Measurements from ENCODE around the gene UBXN6. TPM values are rescaled to one million over a fixed set of nuclear protein-coding genes. Genes with fewer than 3 reads are reported as not detected.

UBXN6 gene
- total RNA-seq, 1 experiment from 2014 or later, result 34.1 TPM

DNA sequence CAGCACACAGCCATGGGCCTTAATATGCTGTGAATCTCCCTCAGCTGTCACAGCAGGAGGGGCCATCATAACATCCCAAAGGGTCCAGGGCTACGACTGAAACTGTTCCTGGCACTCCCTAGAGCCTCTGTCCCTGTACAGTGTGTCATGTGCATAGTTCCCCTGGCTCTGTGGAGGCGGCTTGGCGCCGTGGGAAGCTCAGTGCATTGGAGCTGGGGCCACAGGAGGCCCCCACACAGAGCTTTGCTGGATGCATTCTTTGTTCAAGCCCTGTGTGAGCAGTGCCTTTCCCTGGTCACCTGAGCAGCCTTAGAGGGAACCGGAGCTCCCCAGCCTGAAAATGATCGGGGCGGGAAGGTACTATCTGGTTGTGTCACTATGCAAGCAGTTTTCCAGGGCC lies 21.4 kb downstream of the UBXN6 start:
- no peak for DNase-seq
- H3K9me3 Mint-ChIP-seq, result no peaks in the 10 kb centered on the region
- Histone ChIP-seq H3K9ac (ENCODE audit: extremely low read depth, insufficient read length, low read length) (no peak overlapping the region), H4K91ac (ENCODE audit: insufficient read length, low read depth, low read length) (no peak overlapping the region), H3K56ac (ENCODE audit: insufficient read length, low read depth, low read length) (no peak overlapping the region), H3K4ac (ENCODE audit: low read depth, low read length) (no peak overlapping the region), H3K4me2 (ENCODE audit: insufficient read depth, insufficient read length, low read length) (no peak overlapping the region), H3K4me1 (ENCODE audit: insufficient read depth, low read length) (no peaks in the 10 kb centered on the region), H3K79me1 (ENCODE audit: insufficient read depth, low read depth, low read length, poor library complexity, severe bottlenecking) (peaks cover 7% of the 10 kb centered on the region), H4K5ac (ENCODE audit: insufficient read length, low read depth, low read length) (no peak overlapping the region), H3K27ac (ENCODE audit: insufficient read length, low read depth, low read length) (no peak overlapping the region), H3T11ph (ENCODE audit: low read length) (no peak overlapping the region), H2BK20ac (ENCODE audit: low read depth, low read length, poor library complexity, severe bottlenecking) (no peak overlapping the region), H2BK5ac (ENCODE audit: insufficient read length, low read length) (no peak overlapping the region), H3K79me2 (ENCODE audit: insufficient read depth, low read length) (peaks cover 3% of the 10 kb centered on the region; the same call in 1 of the 2 replicates), H2BK12ac (ENCODE audit: insufficient read length, low read depth, low read length) (no peak overlapping the region), H3K27me3 (ENCODE audit: insufficient read depth, low read length) (no peaks in the 10 kb centered on the region), H3K18ac (ENCODE audit: insufficient read length, low read depth, low read length) (no peak overlapping the region), H2BK120ac (ENCODE audit: low read depth, low read length, poor library complexity, severe bottlenecking) (no peak overlapping the region), H2BK15ac (ENCODE audit: low read depth, low read length) (no peak overlapping the region), H3K14ac (ENCODE audit: insufficient read depth, low read length) (no peak overlapping the region), H3K9me3 (ENCODE audit: control insufficient read depth, low read depth, low read length) (no peaks in the 10 kb centered on the region), H4K8ac (replicated peaks; ENCODE audit: insufficient read length, low read depth, low read length) (no peak overlapping the region), H3K23ac (ENCODE audit: insufficient read length, low read depth, low read length) (no peak overlapping the region), H3K23me2 (ENCODE audit: insufficient read length, low read depth, low read length, poor library complexity, severe bottlenecking) (no peaks in the 10 kb centered on the region), H4K20me1 (ENCODE audit: control insufficient read depth, insufficient read depth, insufficient read length) (peaks cover 2% of the 10 kb centered on the region), H2AK5ac (ENCODE audit: insufficient read length, low read length) (no peak overlapping the region), H2AFZ (ENCODE audit: low read length) (no peak overlapping the region)
- no peak overlapping the region for H3K4me3 Mint-ChIP-seq
- no peak overlapping the region for H3K27ac Mint-ChIP-seq
- H3K4me1 Mint-ChIP-seq, result peaks cover 0 to 4% of the 10 kb centered on the region in 2 experiments; a peak in 2 of 4 replicates
- peaks cover 67 to 97% (median 91%) of the 10 kb centered on the region in 3 experiments for H3K36me3 Mint-ChIP-seq (ENCODE audit: insufficient read depth in 1 of 3, low read depth in 3 of 3)
- H3K27me3 Mint-ChIP-seq (ENCODE audit: low read depth), result no peaks in the 10 kb centered on the region
- TF ChIP-seq, protein P1, sequence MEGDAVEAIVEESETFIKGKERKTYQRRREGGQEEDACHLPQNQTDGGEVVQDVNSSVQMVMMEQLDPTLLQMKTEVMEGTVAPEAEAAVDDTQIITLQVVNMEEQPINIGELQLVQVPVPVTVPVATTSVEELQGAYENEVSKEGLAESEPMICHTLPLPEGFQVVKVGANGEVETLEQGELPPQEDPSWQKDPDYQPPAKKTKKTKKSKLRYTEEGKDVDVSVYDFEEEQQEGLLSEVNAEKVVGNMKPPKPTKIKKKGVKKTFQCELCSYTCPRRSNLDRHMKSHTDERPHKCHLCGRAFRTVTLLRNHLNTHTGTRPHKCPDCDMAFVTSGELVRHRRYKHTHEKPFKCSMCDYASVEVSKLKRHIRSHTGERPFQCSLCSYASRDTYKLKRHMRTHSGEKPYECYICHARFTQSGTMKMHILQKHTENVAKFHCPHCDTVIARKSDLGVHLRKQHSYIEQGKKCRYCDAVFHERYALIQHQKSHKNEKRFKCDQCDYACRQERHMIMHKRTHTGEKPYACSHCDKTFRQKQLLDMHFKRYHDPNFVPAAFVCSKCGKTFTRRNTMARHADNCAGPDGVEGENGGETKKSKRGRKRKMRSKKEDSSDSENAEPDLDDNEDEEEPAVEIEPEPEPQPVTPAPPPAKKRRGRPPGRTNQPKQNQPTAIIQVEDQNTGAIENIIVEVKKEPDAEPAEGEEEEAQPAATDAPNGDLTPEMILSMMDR (conservative IDR thresholded peaks at IDR 0.05), result no peak
- no CpG with 5 or more reads among the region's 7 CpGs for WGBS (ENCODE audit: extremely low coverage, insufficient read length, low lambda C conversion rate)

Data from H9 (cell line).